GM19043 (cell line): ENCODE measurements around the gene CLDND2.
A peak's percentile ranks its signal among the peaks of the same experiment; 100 is the strongest.
"Not testable (repeated sequence)": the region's sequence is repeated elsewhere in the genome, so short reads cannot be mapped to it uniquely, and the experiment has no call there.

Experiments used
- ATAC-seq: cut with Tn5 transposase; IDR thresholded peaks from one replicate; pipeline ENCODE4 v1.9.1; 2021; ENCODE audit warnings: low read depth; ENCODE audit not compliant: unreplicated experiment

The CLDND2 gene, protein sequence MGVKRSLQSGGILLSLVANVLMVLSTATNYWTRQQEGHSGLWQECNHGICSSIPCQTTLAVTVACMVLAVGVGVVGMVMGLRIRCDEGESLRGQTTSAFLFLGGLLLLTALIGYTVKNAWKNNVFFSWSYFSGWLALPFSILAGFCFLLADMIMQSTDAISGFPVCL

DNA sequence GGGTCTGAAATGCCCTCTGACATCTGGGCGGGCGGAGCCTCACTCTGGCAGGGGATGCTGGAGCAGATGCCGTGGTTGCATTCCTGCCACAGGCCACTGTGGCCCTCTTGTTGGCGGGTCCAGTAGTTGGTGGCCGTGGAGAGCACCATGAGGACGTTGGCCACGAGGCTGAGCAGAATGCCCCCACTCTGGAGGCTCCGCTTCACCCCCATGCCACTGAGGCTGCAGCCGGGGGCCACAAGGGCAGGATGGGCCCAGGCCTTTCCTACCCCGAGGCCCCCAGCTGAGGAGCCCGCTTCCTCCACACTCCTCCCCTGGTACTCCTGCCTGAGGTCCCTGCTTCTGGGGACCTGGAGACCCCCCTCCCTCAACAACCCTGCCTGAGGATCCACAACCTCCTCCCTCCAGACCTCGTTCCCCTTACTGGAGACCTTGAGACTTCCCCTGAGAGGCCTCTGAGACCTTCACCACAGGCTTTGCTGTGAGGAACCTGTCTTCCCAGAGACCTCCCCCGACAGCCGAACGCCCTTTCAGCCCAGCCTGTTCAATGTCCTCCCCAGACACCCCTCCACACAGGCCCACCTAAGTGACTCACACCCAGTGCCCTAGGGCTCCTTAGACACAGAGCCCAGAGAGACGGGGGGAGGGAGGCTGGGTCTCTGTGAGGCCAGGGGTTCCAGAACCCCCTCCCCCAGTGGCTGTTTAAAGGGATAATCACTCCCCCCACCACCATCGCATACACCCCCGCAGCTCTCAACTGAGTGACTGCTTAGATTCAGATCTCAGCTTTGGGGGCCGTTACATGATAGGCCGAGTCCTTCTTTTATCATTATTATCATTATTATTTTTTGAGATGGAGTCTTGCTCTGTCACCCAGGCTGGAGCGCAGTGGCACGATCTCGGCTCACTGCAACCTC lies at the start of gene CLDND2:
Gene CLDND2, minus strand, starts transcription at position 638 of the 917 bp plus-strand sequence. Its CDS starts 426 bp downstream, at position 212.
- ATAC-seq = no peak

DNA sequence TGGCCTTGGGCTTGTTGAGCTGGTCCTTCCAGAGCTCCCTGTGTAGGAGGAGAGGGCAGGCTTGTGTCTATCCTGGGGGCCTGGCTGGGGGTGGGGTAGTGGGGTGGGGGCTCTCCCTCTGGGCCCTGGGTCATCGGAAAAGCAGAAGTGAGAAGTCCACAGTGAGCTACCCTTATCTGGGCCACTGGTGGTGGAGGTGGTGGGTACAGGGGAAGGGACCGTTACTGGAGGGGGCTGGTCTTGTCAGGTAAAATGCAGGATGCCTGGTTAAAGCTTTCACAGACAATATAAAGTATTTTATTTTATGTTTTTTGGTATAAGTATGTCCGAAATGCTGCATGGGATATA lies 49.0 kb upstream of the CLDND2 start:
- ATAC-seq = no peak

DNA sequence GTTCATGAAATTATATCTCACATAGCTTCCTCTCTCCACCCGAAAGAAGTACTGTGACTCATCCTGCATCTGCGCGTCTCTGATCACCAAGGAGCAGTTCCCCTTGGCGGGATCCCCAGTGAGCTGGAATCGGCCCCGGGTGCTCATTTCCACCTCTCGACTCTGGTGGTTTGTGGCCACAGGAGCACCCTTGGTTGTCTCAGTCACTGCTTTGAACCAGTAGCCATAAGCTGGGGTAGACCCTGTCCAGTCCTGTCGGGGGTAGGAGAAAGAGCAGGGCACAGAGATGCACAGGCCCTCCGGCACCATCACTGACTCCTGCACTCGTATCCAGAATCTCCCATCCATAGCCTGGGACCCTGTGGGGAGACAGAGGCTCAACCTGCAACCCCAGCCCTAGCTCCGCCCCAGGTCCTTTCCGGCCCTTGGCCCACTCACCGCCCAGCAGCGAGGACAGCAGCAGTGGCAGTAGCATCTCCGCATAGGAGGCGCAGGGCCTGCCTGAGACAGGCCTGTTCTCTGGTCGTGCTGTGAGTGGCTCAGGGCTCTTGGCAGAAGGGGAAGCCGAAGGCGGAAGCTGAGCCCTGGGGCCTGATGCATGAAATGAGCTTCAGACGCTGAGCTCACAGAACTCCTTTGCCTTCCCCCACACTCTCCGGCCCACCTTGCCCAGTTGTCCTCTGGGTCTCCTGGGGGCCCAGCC lies 48.5 kb upstream of the CLDND2 start, which contains the start of gene SIGLEC10:
Gene SIGLEC10, minus strand, starts transcription at position 536 of the 703 bp plus-strand sequence. Its CDS starts 61 bp downstream, at position 475.
- no peak for ATAC-seq

DNA sequence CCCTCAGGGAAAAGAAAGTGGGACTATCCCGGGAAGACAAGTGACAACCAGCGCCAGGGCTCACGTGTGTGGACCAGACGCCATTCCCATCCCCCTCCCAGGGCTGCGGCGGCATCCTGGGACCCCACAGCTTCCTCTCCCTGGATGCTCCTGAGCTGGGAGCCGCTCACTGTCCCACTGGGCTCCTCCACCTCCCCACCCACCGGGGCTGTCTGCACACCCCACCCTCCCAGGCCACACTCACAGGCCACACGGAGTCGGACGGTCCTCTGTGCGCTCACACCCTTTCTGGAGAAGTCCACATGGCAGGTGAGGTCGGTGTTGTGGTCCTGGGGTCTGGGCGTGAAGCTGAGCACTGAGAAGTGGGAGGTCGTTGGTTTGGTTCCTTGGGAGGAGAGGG lies 47.6 kb upstream of the CLDND2 start:
- not testable (repeated sequence) for ATAC-seq

DNA sequence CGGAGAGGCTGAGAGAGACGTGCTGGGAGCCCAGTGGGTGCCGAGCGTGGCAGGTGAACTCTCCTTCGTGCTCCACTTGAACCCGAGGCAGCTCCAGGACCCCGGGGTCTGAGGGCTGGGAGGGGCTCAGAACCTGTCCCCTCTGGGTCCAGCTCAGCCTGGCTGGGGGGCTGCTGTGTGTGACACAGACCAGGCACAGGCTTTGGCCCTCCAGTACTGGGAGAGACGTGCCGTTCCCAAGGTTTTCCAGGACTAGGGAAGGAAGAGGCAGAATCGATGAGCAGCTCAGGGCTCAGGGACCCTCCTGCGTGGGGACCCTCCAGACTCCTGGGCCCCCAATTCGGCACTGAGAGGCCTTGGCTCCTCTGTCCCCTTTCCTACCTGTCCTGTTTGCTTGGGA lies 46.4 kb upstream of the CLDND2 start:
- no peak for ATAC-seq

DNA sequence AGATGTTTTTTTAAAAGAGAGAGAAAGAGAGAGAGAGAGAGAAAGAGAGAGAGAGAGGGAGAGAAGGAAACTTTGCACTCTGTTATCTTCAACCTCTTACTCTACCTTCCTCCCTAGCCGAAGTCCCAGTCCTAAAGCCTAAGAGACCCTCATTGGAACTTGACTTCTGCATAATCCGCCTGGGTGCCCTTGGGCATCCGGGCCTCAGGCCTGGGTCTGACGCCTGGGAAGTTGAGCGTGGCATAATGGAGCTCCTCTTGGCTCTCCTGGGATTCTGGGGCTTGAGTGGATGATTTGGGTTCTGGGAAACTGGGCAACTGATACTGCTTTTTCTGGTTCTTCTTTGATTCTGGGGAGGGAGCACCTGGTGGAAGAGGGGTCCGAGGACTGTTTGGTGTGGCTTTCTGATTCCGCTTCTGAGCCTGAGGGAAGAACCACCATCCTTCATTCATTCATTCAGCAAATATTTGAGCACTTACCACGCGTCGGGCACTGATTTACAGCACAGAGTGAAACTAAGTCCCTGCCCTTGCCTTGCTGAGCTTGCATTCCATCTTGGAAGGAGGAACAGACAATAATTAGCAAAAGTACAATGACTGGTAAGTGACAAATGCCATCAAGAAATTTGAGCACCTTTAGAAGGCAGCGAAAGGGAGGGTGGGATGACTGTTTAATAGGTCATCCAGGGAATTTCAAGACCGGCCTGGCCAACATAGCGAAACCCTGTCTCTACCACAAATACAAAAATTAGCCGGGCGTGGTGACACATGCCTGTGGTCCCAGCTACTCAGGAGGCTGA lies 42.3 kb upstream of the CLDND2 start:
- ATAC-seq = no peak

DNA sequence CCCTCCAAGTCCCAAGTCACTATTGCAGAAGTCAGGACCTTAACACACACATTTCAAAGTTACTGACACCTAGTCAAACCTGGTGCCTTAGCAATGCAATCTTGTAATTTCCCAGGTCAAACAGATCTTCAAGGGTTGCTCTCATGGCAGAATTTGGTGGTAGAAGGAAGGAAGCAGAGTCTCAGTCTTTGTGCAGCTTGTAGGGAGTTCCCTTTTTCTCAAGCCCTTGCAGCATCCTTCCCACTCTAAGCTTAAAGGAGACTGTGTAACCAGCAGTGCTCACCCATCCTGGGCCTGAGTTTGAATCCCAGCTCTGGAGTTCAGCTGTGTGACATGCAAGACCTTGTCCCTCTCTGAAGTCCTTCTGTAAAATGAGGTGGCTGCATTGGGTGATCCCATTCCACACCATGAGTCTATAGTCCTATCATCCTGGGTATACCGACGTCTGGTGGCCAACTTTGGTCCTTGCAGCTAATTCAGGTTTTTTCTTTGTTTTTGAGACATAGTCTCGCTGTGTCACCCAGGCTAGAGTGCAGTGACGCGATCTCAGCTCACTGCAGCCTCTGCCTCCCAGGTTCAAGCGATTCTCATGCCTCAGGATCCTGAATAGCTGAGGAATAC lies 38.8 kb upstream of the CLDND2 start:
- no peak for ATAC-seq

DNA sequence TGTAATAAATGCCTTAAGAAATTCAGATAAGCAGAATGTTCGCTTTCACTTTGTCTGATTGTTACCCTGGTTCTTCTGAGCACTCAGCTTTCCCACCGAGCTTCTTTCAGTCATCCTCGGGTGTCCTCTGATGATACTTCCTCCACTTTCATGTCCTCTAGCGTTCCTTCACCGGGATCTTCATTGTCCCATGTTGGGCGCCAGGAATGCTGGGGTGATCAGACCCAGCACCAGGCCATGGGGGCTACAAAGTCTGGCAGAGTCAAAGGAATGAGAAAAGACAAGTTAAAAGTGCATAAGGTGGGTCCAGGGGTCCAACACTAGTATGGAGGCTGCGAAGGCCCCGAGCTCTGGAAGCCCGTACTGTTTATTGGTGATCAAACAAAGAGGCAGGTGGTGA lies 33.3 kb upstream of the CLDND2 start:
- ATAC-seq = no peak

DNA sequence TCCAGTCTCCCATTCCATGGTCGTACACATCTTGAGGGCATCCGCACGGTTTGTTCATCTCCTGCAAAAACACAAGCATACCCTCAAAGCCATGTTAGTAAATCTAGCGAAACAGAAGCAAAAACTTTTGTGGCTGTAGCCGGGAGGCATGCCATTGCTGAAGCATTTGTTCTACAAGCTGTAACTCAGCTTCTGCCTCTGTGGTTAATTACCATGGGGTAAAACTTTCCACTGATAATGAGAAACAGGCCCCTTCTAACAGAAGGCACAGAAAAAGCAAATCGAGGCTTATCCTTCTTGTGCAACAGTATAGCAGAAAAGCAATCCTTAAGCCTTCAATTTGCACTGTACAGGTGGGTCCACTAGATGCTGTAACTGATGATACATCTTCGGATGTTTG lies 31.1 kb upstream of the CLDND2 start:
- ATAC-seq = not testable (repeated sequence)

DNA sequence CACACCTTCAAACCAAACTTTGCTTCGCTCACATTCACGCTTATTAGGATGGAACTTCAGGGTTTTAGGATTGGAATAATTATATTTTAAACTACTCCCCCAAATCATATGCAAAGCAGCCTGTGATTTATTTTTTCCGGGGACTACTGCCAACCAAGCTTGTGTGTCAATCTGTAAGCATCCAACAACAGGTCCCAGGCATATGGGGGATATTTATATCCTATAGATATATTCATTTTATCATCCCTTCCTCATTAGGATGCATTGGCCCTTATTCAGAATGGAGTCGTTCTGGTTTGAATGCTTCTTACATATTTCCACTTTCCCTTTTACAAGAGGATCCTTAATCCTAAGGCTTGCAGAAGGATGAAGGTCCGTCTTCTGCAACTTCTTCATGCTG lies 30.4 kb upstream of the CLDND2 start:
- ATAC-seq = no peak

DNA sequence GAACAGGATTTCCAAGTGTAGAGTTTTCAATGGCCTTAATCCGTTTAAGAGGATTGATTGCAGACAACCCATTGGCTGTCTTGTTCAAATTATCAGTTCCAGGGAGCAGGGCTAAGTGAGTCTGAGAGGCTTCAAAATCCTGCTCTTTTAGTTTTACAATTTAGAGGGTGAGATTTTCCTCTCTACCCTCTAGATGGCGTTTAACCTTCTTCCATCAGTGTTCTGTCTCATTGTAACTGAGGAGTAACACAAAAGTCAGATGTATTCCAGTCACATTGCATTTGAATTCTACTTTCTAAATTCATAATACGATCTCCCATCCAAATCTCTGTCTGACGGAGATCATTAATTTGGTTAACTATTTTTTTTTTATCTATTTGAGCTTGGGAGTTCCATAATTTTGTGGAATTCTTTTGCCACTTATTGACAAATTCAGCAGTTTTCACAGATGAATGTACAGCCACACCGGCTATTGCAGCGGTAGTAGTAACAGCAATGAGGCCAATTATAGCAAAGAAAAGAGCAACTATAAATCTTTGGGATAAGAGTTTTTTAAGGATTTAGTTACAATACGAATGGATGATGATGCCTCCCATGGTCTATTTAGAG lies 29.4 kb upstream of the CLDND2 start:
- no peak for ATAC-seq

DNA sequence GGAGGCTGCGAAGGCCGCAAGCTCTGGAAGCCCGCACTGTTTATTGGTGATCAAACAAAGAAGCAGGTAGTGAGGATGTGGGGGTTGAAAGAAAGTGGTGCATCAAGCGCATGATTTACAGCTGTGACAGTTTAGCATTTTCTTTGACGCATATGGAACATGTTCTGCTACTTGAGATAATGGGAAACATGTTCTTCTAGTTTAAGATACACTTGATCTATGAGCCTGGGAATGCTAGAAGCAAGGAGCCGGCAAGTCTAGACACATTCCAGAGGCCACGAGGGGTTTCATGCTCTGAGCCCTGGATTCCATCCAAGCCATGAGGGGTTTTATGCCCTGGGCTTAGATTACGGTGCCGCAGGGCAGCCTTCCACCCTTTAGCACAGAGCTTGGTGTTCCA lies 28.6 kb upstream of the CLDND2 start:
- not testable (repeated sequence) for ATAC-seq

DNA sequence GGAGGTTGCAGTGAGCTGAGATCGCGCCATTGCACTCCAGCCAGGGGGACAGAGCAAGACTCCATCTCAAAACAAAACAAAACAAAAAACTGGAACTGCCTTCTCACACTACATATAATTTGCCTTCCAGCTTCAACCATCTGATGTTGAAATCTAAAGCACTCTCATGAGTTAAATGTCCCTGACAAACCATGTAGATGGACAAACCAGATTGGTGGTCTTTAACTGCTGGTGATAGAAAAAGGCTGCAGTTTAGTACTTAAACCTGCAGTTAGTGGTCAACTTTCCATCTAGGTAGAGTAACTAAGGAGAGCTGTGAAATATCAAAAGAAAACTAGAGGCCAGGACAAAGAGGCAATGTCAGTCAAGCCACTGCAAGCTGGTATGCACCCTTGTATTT lies 27.4 kb upstream of the CLDND2 start:
- ATAC-seq = no peak

DNA sequence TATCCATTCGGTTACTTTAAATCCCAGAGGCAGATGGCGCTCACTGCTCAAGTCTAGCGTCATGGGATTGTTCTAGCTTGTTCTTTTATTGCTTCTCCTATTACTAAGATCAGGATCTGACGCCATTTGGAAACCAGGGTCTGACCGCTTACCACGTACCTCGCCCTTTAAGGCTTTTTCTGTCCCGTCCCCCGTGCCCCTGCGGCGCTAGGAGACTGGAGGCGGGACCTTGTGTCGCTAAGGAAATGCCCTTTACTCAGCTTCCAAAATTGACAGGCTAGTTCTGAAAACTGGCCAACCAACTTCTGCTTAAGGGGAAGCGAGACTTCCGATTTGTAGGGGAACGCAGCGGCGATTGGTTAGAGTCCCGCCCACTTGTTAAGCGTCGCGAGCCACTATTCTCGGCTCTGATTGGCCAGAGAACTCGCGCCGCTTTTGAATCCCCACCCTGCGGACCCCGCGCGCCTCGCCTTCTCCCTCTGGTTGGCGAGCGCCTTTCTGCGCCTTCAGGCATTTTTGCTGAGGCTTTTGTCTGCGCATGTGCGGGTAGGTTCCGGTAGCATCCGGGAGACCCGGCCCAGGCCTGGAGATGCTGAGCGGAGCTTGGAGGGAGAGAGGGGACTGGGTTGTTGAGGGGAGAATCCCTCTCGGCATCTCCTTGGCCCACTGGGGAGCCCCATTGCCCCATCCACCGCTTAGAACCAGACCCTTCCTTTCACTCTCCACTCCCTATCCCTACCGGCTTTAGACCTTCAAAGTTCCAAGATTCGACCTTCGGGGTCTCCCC lies 25.4 kb upstream of the CLDND2 start:
- ATAC-seq = peak; percentile 75

DNA sequence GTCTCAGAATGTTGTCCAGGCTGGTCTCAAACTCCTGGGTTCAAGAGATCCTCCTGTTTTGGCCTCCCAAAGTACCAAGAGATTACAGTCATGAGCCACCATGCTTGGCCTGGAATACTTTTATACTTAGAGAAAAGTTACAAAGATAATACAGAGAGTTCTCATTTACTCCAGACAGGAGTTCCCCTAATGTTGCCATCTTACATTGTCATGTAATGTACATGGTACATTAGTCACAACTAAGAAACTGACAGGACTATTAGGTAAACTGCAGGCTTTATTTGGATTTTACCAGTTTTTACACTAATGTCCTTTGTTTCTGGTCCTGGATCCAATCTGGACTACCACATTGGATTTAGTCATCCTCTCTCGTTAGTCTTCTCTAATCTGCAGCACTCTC lies 23.9 kb upstream of the CLDND2 start:
- ATAC-seq = no peak

DNA sequence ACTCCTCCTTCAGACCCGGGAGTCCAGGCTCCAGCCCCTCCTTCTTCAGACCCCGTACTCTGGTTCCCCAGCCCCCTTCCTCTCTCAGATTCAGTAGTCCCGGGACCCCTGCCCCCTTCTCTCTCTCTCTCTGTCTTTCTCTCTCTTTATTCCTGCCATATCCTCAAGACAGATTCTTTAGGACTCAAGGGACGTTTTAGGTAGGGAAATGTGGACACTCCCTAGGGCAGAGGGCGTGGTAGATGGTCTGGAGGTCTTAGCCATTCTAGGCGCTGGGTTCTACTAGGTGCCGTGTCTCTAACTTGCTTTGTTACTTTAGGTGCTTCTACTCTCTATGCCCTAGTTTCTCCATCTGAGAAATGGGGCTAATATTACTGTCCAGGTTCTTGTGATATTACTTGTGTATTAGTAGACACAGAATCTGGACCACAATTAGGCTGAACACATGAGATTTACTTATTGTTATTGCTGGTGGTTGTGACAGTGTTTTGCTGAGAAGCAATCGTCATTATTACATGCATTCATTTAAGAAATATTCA lies 22.3 kb upstream of the CLDND2 start:
- ATAC-seq = no peak

DNA sequence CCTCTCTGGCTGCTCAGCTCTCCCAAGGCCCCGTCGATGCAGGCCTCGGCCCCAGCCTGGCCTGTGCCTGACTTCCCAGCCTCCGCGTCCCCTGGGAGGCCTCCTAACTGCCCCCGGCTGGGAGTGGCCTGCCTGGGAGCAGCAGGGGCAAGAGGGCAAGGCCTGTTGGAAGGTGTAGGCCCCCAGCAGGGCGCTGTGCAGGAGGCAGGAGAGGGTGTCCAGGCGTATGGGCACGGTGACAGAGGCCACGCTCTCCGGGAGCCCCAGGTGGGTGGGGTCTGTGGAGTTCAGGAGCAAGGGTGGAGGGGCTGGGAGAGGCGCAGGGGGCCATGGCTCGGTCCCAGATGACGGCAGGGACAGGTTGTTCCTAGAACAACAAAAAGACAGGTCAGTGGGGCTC lies 20.3 kb upstream of the CLDND2 start:
- no peak for ATAC-seq

DNA sequence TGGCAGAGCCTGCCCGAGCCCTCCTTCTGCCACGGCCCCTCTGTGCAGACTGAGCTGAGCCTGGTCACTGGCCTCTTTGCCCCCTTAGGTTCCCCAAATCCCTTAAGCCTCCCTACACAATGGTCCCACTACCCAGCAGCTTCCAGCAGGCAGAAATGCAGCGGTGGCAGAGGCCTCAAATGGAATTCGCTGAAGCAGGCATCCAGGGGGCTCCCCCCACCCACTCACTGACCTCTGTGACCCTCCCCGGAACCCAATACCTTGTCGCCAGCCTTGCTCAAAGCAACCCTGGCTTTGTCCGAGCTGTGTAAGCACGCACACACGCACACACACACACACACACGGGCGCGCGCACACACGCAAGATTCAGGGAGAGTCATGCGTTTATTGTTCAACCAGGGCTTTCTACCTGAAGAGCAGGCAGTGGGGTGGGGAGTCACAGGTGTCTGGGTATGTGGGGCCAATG lies 19.2 kb upstream of the CLDND2 start, which contains the start of gene LIM2:
Gene LIM2, minus strand, starts transcription at position 51 of the 466 bp plus-strand sequence. CDS start 531 bp downstream, outside the sequence.
- no peak for ATAC-seq
